ENCODE results near the gene SLC22A16.

Gene SLC22A16

DNA sequence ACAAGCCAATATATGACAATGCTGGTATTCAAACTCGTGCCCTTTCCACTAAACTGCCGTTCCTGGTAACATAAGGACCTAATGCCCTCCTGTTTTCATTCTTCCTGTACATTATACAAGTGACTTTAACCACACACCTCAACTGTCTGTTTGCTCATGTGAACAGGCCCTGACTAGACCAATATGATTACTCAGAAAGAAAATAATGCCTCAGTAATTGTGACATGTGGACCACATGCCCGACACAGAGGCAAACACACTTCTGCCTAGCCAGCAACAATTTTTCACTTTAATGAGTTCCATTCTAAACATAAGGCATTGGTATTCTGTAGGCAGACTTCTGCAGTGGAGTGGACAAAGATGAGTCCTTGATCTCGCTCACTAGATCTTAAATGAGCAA lies 30.0 kb downstream of the SLC22A16 start:
- no peak for DNase-seq

GRCh38 chr6:110440026-110440425 lies 36.4 kb downstream of the SLC22A16 start:
- DNase-seq: no peak

DNA sequence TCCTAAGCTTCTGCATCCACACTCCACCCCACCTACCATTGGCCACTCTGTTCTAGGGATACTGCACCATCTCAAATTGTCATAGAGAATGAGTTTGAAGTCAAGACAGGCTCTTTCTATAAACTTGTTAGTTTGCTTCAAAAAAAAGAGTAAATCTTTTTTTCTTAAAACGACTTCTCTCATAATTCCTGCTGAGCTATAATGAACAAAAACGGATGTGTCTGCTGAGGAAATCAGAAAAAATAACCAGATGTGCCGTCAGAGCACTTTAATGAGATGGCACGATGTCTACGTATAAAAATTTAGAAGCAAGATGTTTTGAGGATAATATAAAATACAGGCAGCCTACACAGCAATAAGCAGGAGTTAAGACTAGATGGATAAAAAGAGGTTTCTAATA lies 37.1 kb downstream of the SLC22A16 start:
- DNase-seq: no peak

- no peak for DNase-seq
Measured at GRCh38 chr6:110434961-110435602, 41.3 kb downstream of the SLC22A16 start.

GRCh38 chr6:110432285-110432900 lies 44.0 kb downstream of the SLC22A16 start:
- DNase-seq: no peak

DNA sequence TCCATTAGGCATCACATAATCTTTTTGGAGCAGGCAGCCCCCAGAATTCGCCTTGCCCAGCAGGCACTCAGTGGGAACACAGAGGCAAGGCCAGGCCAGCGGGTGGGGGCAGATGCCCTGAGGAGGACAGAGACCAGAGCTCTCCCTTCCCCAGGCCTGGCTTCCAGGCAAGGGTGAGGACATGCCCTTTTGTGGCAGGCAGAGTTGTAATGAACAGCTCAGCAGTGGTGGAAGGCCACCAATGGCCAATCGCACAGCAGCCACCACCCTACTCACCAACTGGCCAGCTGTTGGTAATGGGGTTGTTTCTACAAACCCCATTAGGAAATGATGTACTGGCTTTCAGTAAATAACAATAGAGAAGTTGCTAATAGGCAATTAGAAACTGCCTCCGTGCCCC lies 45.7 kb downstream of the SLC22A16 start:
- peak; percentile 62 for DNase-seq

DNA sequence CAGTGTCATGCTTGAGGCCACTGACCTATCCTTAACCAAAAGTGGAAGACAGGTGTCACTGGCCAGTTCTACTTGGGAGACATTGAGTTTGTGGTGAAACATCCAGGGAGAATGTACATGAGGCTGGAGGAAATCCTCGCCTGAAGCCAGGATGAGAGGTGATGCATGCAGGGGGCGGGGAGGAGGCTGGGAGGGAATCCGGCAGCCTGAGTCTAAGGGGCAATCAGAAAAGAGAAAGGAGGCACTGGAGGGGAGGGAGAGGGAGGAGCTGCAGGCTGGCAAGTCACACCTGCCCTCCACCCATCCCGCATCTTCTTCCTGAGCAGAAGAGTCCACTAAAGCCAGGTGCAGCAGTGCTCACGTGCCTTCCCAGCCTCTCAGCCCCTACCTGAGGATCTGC lies 46.2 kb downstream of the SLC22A16 start:
- peak; percentile 93 for DNase-seq

GRCh38 chr6:110428153-110428552 lies 48.3 kb downstream of the SLC22A16 start:
- no peak for DNase-seq

DNA sequence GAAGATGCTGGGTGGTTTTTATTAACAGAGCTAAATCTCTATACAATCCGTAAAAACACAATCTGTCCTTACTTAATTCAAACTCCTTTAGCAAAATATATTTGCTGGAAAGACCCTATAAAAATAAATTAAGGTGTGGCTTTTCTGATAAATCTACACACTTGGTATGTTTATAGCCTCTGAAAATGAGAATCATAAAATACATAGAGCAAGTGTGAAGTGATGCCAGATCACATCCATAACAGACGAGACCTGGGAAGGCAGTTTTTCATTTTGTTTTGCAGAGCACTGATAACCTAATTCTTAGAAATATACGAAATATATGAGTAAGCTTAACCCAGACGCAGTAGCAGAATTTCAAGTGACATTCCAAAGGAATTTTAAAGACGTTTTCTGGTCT lies 50.6 kb downstream of the SLC22A16 start:
- DNase-seq: no peak

DNA sequence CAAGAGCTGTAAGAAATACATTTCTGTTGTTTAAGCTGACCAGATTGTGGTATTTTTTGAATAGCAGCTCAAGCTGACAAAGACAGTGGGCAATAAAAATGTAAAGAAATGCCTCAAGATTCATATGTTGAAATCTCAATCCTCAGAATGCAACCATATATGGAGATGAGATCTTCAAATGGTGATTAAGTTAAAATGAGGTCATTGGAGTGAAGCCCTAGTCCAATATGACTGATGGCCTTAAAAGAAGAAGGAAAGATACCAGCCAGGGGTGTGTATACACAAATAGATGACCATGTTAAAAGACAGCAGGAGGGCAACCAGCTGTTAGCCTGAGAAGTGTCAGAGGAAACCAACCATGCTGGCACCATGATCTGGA lies 54.0 kb downstream of the SLC22A16 start:
- peak; percentile 9 for DNase-seq

DNA sequence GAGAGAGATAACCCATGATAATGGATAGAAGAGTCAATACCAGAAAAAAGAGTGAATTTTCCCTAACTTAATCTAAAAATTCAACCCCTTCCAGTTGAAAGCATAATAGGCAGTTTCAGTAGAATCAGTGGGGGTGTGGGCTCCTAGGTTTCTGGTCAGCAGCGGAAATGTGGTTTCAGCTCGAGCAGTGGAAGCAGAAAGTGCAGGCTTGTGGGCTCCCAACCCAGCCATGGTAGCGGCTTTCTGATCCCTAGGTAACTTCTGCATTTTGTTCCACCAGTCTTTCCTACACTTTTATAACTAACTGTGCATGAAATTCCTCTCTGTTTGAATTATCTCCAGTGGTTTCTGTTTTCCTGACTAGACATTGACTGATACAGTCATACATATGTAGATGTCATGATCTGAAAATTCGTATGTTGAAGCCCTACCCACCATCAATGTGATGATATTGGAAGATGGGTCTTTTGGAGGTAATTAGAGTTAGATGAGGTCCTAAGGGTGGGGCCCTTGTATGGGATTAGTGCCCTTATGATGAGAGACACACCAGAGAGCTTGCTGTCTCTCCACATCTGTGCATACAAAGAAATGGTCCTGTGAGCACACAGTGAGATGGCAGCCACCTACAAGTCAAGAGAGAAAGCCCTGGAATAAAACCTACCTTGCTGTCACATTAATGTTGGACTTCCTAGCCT lies 54.5 kb downstream of the SLC22A16 start:
- no peak for DNase-seq

DNA sequence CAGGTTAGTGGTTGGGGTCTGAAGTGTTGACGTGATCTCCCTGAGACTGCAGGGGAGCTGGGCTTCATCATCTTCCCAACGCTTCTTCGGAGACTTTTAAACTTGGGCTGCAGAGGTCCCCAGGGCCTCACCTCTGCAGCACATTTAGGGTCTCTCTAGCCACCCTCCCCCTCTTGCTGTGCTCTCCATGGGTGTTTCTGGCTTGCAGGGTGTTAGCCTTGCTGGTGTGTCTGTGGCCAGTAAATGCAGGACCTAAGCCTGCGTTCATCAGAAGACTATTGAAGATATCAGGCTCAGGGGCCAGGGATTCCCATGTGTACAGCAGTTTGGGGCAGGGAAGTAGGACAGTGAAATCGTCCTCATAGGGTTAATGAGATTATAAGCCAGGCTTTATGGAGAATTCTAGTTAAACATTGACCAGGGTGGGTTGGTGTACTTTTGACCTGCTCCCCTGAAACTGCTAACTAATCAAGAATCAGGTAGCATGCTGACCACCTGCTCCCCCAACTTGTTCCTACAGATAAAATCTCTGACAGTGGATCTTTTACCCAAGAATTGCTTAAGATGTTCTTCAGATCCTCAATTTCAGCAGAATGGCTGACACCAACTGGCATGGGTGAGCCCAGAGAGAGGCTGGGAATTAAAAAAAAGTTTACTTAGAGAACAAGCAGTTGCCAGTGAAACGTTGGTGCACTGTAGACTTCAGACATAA lies 57.2 kb downstream of the SLC22A16 start:
- DNase-seq: no peak

GRCh38 chr6:110418594-110418993 lies 57.8 kb downstream of the SLC22A16 start:
- DNase-seq: no peak

GRCh38 chr6:110415086-110415916 lies 61.1 kb downstream of the SLC22A16 start, which contains the start of gene DDO:
Gene DDO, minus strand, starts transcription at chr6:110415575. Its CDS starts 2,113 bp downstream, at chr6:110413462.
- no peak for DNase-seq

DNA sequence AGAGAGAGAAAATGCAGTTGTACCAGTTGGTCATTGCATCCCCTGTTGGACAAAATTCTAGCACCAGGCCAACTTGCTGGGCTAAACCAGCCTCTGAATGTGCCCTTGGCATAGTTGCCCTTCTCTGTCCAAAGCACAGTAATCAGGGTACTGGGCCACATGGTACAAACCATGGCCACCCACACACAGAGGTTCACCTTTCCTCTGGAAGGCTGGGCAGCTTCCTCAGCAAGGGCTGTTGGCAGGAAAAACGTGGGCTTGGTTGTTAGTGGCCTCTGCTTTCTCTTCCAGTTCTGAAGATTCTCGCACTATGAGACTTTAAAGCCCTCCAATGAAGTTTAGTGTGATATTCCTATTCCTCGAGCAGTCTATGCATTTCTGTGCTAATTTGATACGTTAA lies 61.7 kb downstream of the SLC22A16 start:
- DNase-seq: no peak

DNA sequence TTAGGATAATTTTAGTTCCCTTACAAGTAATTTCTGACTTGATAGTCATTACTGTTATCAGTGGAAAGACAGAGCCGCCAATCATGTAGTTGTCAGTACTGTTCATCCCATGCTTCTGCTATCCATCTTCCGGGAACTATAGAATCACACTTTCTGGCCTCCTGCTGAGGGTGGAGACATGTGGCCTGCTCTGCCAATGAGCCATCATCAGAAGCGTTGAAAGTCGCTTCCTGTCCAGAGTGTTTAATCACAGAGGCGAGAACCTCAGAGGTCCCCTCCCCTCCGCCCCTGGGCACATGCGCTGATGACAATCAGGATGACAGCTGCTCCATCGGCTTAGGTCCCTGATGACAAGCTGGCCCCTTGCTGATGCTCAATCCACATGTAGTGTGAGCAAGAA lies 64.1 kb downstream of the SLC22A16 start:
- peak; percentile 17 for DNase-seq

GRCh38 chr6:110410511-110410910 lies 65.9 kb downstream of the SLC22A16 start:
- no peak for DNase-seq

GRCh38 chr6:110409794-110410193 lies 66.6 kb downstream of the SLC22A16 start:
- DNase-seq: no peak

- peak; percentile 54 for DNase-seq
Measured at GRCh38 chr6:110408901-110409300, 67.5 kb downstream of the SLC22A16 start.

GRCh38 chr6:110404607-110405006 lies 71.8 kb downstream of the SLC22A16 start:
- no peak for DNase-seq

DNA sequence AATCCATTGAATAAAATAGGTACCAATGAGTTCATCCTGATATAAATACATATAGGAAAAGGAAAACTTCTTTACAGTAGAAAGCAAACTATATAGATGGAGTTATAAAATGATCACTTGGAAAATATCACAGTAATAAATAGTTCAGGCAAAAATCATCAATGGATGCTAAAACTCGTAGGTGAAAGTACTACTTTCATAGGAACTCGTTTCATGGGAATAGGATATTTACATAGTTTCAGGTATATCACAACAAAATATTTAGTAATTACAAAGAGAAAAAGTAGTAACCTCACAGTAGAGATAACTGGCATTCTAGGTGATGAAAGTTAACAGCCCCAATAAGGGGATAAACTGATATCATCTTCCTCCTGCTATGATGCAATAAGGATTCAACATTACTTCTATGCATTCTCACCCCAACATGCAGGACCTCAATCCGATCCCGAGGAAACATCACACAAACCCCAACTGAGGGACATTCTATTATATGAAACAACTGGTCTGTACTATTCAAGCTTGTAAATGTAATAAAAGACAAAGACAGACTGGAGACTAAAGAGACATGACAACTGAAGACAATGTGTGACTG lies 74.7 kb downstream of the SLC22A16 start:
- no peak for DNase-seq

DNA sequence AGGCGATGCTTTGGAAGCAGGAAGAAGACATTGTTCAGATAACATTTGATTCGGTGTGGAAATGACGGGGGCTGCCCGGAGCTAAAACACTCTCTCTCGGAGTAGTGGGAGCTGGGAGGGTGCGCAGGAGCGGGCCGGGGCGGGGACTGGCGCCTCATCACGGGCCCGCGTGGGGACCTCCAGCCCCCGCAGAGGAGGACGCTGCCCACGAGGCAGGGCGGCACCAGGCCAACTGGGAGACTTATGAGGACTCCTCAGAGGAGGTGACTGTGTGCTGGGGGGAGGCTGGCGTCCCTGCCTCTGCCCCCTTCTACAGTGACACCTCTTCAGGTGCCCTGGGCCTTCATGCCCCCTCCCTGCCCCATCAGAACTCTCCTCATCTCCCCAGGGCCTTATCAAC lies 76.2 kb downstream of the SLC22A16 start:
- DNase-seq: no peak
